Cardiac septum (tissue), 1 donor: Measurements from ENCODE around the gene SRP19. TPM values are rescaled to one million over a fixed set of nuclear protein-coding genes. Genes with fewer than 3 reads are reported as not detected.
"Not testable (repeated sequence)": the region's sequence is repeated elsewhere in the genome, so short reads cannot be mapped to it uniquely, and the experiment has no call there.

Experiments
- DNase-seq: peaks from one replicate; pipeline ENCODE4 v3.0.0-alpha.2; 2020; ENCODE audit warnings: low spot score
- intact Hi-C: fragments of 100-400 bp; cut with DNase I; formaldehyde crosslinking; loops from one replicate; pipeline ENCODE4 v1.14.0; 2022
- total RNA-seq: library from RNA; stranded (reverse); fragmentation: NEBNext Ultra II Directional; extraction: Animal tissue kit (Norgen Biotek cat#: 25700); gene quantifications from one replicate; pipeline ENCODE4 v1.2.1, GENCODE V29; 2021
- donor health status: DM: no; HTN: no; CAD: no.

Gene SRP19
- total RNA-seq, 1 donor from 2014 or later: 32.4 TPM

DNA sequence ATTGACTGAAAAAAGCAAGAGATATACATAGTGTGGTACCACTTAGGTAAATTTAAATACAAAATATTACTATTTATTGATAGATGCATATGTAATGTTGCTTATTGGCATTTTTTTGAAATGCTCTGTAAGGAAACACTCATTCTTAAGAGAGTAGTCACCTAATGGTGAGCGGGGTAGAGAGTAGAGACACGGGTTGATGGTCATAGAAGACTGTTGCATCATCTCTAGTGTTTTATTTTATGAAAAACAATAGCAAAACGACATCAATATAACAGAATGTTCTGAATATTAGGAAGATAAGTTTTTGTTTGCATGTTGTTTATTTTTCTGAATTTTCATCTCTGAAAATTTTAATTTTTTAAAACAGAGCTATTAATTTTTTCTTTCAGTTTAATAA is 4.0 kb downstream of the SRP19 start:
- intact Hi-C loops: no loop called here
- DNase-seq: no peak

DNA sequence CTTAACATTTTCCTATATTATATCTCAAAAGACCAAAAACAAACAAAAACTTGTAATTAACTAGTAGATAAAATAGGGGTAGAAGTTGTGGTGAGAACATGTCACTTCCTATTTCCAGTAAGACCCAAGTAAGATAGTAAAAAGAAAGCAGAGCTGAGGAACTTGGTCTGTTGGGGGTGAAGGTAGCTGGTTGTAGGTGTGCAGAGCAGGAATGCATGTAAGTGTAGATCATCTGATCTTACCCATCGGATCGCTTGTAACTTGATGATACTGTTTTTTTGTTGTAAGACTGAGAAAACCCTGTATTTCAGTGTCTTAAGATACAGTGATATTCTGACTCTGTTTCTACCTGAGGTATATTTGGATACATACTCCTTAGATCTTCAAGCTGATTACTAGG is 5.7 kb downstream of the SRP19 start:
- DNase-seq: no peak
- intact Hi-C loops: no loop called here

DNA sequence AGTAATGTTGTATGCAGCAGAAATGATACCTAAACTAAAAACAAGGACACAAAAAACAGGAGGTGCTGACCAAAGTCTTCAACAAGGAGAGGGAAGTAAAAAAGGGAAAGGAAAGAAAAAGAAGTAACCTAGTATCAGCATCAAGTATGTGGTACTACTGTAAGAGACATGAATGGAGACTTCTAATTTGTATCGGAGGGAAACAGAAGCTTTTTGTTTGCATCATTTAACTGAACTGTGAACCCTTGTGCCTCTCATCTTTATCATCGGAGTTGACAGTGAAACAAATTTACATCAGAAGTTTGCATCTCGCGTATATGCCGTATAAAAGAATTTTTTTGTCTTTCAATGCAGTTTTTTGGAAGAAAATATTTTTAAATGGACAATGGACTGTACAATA is 6.3 kb downstream of the SRP19 start:
- intact Hi-C loops: no loop called here
- no peak for DNase-seq

DNA sequence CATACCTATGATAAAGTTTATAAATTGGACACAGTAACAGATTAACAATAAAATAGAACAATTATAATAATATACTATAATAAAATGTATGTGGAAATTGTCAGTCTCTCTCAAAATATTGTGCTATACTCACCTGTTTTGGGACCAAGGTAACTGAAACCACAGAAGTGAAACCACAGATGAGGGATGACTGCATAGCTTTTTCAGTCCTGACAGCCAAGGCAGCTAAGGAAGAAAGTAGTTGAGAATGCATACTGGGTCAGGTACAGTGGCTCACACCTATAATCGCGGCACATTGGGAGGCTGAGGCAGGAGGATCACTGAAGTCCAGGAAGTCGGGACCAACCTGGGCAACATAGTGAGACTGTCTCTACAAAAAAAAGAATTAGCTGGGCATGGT is 8.9 kb downstream of the SRP19 start:
- intact Hi-C loops: no loop called here
- DNase-seq: no peak

DNA sequence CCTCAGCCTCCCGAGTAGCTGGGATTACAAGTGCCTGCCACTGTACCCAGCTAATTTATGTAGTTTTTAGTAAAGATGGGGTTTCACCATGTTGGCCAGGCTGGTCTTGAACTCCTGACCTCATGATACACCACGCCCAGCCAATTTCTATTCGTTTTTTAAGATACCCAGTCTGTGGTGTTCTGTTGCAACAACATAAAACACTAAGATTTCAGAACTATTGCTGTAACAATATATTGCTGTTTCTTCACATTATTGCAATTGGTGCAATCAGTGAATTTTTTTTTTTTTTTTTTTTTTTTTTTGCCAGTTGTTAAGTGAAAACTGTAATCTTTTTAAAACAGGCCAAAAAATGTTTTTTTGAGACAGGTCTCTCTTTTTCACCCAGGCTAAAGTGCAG is 9.9 kb downstream of the SRP19 start:
- DNase-seq: no peak
- intact Hi-C loops: no loop called here

DNA sequence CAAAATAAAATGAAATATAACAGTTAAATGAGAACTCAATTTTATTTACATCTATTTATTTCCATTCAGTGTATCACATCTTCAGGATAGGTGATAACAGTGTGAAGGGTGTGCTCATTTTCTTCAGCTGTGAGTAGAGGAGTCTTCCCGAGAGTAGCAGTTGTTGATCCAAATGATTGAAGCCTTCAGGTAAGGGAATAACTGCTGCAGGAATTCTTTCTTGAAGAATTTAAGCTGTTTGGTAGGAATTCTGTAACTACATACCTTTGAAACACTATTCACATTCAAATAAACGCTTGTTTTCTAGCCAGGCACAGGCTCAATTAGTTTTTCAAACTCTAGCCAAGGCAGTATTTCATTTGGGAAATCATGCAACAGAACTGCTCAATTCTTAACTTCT is 15.3 kb downstream of the SRP19 start:
- intact Hi-C loops: no loop called here
- no peak for DNase-seq

DNA sequence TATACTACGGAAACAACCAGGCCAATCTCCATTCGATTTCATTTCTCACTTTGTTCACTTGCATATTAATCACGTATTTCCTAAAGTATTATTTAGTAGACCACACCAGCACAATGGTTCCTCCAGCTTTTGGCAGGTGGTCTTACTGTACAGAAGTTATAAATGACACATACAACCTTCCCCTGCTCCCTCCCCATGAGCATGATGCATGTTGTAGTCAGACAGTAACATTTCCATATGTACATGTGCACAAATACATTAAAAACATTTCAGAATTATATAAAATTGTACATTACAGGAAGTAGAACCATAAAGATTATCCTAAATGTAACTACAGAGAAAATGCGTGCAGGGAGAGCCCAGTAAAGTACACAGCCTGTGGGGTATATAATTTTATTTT is 17.0 kb downstream of the SRP19 start:
- no peak for DNase-seq
- intact Hi-C loops: no loop called here

DNA sequence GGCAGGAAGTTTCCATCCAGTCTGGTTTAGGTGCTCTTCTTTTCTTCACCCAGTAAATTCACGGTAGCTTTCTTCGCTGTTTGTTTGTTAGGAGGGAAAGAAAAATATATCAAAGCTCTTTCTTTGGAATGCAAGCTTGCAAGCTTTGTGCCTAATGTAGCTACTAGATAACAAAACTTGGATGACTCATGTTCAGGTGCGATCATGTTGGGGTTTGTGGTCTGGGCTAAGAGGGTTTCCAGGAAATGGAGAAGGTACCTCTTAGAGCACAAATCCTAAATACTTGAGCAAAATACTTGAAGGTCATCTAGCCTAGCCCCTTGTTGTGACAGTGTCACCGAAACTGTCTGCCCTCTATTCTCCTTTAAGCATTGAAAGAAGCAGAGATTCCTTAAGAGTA is 17.7 kb downstream of the SRP19 start:
- intact Hi-C loops: no loop called here
- no peak for DNase-seq

DNA sequence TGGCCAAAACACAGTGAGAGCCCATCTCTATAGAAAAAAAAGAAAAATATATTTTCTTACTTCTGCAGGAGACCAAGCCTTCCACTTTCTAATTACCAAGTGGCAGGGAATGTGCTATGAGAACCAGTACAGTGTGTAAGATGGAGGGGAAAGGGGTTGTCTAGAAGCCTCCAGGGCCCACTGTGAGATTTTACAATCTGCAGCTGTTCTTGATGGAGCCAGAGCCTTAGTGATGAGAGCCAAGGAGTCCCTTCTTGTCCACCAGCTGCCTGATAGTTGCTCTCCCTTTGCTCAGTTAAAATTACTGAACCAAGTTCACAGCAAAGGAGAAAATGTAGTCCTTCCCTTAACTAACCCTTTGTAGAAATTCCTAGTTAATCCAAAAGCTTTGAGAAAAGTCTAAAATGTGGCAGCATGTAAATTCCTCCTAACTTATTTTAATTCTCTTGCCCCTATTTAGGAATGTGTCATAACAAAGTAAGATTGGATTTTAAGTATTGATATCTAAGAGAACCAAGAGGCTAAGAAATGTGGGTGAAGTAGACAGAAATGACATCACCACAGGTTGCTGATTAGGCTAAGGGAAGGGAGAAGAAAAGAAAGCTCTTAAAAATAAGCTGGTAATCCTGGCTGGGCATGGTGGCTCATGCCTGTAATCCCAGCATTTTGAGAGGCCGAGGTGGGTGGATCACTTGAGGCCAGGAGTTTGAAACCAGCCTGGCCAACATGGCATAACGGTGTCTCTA is 19.3 kb downstream of the SRP19 start:
- DNase-seq: no peak
- intact Hi-C loops: no loop called here

DNA sequence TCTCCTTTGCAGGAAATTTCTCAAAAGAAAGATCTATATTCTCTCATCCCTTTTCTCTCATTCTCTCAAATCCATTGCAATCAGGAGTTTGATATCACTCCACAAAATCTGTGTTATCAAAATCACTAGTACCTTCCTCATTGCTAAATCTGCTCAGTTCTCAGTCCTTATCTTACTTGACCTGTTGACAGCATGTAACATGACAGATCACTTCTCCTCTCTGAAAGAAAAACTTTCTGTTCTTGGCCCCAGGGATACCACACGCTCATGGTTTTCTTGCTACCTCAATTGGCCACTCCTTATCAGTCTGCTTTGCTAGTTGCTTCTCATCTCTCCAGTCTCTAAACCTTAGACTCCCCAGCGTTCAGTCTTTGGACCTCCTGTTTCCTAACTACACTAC is 22.1 kb downstream of the SRP19 start:
- intact Hi-C loops: no loop called here
- no peak for DNase-seq

DNA sequence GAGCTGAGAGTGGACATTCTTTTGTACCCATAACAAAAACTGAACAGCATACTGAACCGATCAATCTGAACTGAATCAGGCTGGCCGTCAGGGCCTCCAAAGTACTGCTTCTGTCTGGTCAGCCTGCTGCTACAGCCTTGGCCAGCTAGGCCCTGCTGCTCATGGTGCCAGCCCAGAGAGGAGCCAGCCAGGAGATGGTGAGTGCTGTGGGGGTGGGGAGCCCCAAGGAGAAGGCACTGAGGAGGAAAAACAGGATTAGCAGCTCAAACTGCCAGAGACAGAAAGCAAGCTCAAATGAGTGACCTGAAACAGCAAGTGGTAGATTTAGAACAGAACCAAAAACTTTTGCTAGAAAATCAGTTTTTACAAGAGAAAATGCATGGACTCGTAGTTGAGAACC is 23.9 kb downstream of the SRP19 start:
- no peak for DNase-seq
- intact Hi-C loops: no loop called here

DNA sequence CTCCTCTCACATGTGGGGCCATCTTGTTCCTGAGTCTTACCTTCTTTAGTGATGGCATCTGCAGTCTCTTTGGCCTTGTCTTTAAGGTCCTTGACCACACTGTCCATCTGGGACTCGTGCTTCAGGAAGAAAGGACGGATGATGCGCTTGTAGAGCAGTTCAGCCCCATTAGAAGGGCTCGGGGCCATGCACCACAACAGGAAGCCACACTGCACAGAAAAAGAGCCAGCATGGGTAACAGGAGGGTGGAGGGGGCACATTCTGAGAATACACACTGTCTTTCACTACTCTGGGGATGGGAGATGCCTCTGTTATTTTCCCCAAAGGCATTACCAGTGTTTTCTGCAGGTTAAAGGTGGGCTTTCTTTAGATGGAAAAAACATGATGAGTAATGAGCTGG is 25.9 kb downstream of the SRP19 start:
- DNase-seq: no peak
- intact Hi-C loops: no loop called here

DNA sequence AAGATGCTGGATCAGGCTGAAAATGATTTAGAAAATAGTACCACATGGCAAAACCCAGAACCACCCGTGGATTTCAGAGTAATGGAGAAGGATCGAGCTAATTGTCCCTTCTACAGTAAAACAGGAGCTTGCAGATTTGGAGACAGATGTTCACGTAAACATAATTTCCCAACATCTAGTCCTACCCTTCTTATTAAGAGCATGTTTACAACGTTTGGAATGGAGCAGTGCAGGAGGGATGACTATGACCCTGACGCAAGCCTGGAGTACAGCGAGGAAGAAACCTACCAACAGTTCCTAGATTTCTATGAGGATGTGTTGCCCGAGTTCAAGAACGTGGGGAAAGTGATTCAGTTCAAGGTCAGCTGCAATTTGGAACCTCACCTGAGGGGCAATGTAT is 31.0 kb downstream of the SRP19 start:
- intact Hi-C loops: not testable (repeated sequence)

DNA sequence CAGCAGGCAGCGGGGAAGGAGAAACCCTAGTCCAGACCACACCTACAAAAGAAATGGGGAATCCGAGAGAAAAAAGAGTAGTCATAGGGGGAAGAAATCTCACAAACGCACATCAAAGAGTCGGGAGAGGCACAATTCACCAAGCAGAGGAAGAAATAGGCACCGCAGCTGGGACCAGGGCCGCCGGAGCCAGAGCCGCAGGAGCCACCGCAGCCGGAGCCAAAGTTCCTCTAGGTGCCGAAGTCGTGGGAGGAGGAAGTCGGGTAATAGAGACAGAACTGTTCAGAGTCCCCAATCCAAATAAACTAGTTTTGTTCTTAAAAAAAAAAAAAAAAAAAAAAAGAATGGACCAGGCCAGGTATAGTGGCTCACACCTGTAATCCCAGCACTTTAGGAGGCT is 31.7 kb downstream of the SRP19 start:
- intact Hi-C loops: no loop called here
- no peak for DNase-seq

More for the DNA sequence above, 31.0 kb downstream of the SRP19 start:
- not testable (repeated sequence) for DNase-seq

DNA sequence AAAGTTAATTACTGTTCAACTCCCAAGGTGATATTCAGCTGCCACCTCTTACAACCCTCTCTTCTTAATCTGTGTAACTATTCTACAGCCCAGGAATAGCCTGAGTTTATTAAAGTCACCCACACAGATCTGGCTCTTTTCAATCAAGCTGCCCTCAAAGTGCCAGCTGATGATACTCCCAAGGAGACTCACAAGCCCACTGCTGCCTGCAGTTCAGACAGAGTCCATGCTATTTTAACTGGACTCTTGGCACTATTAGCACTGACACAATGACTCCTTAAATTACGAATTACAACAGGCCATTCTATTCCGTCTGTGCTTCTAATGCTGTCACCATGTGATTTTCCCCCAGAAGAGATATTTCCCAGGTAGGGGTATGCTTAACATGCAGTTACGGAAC is 34.6 kb downstream of the SRP19 start:
- intact Hi-C loops: no loop called here
- DNase-seq: no peak

DNA sequence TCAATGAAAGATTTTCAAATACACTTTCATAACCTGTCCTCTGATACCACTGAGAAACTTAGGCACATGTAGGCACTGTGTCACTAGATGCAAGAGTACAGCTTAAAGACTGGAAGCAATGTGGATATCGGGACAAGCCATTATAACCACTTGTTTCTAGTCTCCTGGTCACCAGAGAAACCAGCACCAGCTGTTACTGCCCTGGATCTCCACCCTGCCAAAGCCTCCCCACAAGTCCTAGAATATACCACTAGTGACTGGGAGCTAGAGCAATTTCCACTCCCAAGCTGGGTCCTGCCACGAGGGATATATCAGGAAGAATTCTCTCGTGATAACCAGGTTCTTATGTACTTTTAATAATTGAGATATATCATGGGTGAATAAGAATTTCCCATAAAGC is 41.5 kb downstream of the SRP19 start:
- DNase-seq: no peak
- intact Hi-C loops: no loop called here

DNA sequence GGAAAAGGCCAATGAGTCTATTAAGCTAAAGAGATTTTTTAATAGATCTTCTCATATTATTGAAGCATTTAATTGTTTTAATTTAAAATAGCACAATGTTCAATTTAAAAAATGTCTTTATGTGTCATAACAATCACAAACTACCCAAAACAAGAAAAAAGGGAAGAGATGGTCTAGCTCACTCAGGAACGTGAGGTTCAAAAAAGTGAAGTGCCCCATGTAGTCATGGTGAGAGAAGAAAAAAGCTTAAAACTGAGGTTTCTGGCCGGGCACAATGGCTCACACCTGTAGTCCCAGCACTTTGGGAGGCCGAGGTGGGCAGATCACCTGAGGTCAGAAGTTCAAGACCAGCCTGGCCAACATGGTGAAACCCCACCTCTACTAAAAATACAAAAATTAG is 43.9 kb downstream of the SRP19 start:
- intact Hi-C loops, DNase-seq: not testable (repeated sequence)

DNA sequence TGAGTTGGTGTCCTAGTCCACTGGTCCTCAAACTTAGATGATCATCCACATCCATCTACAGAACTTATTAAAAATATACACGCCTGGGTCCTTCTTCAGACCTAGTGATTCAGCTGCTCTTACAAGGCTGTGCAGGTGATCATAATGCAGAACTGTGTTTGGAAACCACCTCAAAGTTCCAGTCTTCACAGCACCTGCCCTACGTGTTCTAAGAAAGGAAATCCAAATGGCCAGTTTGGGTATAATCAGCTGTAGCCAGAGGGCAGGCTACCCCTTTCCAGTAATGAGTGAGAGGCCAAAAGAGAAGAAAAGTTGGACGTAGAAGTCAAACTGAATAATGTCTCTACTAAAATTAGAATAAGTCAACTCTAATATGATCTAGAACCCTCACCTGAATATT is 45.5 kb downstream of the SRP19 start:
- intact Hi-C loops: no loop called here
- DNase-seq: no peak

DNA sequence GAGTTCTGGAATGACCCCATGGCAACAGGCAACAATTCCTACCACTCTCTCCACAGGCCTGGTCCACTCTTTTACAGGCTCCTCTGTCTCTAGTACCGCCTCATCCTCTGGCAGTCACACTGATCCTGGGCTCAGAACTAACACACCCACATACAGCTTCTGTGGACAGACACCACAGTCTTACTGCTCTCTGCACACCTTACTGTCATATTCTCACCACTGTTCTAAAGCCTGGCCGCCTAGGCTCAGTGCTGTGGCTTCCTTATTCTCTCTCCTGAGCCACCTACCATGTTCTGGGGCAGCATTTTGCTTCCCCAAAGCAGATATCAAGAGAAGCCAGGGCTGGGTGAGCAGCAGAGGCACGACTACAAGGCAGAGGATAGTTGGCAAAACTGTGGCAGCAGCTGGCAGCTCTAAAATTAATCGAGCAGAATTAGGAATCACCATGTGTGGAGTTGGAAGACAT is 46.1 kb downstream of the SRP19 start:
- intact Hi-C loops: no loop called here
- no peak for DNase-seq

DNA sequence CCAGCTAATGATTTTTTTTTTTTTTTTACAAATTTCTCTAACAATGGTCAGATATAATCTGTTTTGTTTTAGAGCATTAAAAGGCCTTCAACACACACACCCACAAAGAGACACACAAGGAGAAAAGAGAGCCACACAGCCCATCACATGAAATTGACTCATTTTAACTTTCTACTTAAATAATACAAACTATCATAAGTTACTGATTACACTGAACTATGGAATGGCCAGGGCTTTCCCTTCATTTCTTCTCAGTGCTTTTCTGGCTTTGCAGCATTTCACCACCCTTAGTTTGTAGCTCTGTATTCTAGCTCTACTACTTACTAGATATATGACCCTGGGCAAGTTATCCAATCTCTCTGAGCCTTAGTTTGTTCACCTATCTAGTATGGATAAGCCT is 47.8 kb downstream of the SRP19 start:
- intact Hi-C loops: no loop called here
- no peak for DNase-seq

DNA sequence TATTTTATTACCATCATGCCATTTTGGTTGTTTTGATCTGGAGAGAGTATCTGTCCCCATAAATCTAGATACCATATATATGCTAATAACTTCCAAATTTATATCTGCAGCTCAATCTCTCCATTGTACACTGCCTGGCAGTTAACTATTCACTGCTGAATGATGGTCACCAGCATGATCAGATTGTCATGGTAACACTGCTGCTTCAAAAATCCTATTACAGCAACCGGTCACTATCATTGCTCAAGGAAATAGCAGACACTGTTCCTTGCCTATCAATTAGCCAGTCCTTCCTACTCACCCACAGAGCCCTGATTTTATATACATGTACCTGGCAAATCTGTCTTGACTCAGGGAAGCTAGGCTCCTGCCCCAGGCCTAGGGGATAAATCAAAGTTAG is 49.4 kb downstream of the SRP19 start:
- no peak for DNase-seq
- intact Hi-C loops: no loop called here

DNA sequence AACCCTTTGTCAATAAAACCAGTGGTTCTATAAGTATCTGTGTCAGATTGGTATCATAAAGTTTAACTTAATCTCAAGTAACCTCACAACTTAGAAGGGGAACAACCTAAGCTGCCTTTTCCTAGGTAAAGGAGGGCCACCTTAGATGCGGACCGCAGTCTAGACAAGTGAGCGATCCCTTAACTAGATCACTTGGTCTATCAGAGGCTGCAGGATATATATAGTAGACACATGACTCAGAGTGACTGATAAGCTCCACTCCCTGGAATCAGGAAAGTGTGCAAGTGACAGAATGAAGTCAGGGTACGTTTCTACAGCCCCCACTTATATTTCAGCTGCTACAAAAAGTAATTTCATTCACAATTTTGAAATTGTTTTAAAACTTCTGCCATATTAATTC is 53.5 kb downstream of the SRP19 start:
- intact Hi-C loops: no loop called here

More for the DNA sequence above, 53.5 kb downstream of the SRP19 start:
- DNase-seq: no peak
